Measurements from ENCODE around the gene NSRP1.
"Not testable (repeated sequence)": the region's sequence is repeated elsewhere in the genome, so short reads cannot be mapped to it uniquely, and the experiment has no call there.

NSRP1 gene

DNA sequence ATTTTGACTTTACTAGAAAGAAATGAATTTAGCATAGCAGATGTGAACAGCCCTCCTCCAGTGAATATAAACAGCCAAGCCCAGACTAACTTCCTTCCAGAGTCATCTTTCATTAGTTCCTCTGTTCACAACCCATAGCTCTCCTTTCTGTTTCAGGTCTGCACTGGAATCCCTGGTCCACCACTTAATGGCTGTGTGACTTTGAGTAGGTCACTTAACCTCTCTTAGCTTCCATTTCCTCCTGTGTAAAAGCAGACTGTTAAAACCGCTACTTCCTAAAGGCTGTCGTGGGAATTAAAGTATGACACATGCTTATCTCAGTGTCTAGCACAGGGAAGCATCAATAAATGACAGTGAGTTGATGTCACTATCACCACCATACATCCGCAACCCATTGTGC lies 111.4 kb downstream of the NSRP1 start:
- TF ChIP-seq, protein P1, sequence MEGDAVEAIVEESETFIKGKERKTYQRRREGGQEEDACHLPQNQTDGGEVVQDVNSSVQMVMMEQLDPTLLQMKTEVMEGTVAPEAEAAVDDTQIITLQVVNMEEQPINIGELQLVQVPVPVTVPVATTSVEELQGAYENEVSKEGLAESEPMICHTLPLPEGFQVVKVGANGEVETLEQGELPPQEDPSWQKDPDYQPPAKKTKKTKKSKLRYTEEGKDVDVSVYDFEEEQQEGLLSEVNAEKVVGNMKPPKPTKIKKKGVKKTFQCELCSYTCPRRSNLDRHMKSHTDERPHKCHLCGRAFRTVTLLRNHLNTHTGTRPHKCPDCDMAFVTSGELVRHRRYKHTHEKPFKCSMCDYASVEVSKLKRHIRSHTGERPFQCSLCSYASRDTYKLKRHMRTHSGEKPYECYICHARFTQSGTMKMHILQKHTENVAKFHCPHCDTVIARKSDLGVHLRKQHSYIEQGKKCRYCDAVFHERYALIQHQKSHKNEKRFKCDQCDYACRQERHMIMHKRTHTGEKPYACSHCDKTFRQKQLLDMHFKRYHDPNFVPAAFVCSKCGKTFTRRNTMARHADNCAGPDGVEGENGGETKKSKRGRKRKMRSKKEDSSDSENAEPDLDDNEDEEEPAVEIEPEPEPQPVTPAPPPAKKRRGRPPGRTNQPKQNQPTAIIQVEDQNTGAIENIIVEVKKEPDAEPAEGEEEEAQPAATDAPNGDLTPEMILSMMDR (IDR thresholded peaks at IDR 0.05; ENCODE audit: low read depth, low read length, missing control alignments), result no peak
- no peak for DNase-seq (ENCODE audit: extremely low read depth, low read depth)
- no peak overlapping the region for H3K4me3 ChIP-seq (replicated peaks; ENCODE audit: low read depth, low read length)

DNA sequence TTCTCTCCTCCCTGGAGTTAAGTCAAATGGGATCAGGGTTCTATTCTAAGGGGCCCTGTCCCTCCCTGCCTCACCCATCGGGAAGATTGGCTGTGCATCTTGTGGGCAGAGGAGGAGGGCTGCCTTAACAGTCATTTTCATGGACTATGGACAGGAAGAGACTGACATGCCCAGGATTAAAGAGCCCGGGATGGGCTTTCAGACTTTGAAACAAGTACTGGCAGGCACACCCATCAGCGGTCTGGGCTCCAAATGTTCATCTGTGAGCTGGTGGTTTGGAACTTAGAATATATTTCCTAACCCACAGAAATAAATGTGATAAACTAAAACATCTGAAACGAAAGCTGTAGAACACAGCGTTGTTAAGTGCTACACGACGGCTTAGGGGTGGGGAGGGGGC lies 112.4 kb downstream of the NSRP1 start:
- H3K4me3 ChIP-seq (replicated peaks; ENCODE audit: low read depth, low read length), result no peak overlapping the region
- TF ChIP-seq, protein P1 (IDR thresholded peaks at IDR 0.05; ENCODE audit: low read depth, low read length, missing control alignments), result no peak
- no peak for DNase-seq (ENCODE audit: extremely low read depth, low read depth)

DNA sequence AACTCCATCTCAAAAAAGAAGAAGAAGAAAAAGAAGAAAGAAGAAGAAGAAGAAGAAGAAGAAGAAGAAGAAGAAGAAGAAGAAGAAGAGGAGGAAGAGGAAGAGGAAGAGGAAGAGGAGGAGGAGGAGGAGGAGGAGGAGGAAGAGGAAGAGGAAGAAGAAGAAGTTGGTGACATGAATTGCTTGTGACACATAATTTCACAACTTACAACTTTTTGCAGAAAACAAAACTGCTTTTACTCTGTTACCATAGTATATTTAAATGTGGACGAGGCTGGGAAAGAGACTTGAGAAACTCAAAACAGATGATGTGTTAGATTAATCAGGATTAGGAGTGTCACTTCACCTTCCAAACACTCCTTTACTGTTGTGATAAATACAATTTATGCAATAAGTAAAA lies 113.4 kb downstream of the NSRP1 start:
- not testable (repeated sequence) for H3K4me3 ChIP-seq (replicated peaks; ENCODE audit: low read depth, low read length); DNase-seq (ENCODE audit: extremely low read depth, low read depth)

DNA sequence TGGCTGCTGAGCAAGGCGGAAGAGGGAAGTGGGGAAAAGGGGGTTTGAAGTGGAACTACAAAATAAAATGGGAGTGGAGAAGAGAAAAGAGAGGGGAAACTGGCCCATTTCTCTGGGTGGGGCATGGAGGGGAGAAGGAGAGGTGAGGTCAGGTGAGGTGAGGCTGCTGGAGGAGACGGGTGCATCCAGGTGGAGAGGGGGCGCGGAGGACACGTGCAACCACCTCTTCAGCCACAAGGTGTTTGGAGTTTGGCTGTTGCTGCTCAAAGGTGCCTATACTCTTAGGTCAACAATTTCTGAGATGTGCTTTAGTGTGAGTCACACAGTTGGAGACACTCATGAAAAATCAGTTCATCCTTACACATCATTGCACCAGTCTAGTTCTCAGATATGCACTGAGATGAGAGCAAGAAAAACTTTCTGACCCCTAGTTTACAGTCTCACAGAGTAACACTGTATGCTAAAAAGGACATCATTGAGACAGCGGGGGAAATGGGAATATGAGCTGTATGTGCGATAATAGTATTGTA lies 114.0 kb downstream of the NSRP1 start:
- no peak for DNase-seq (ENCODE audit: extremely low read depth, low read depth)
- TF ChIP-seq, protein P1 (IDR thresholded peaks at IDR 0.05; ENCODE audit: low read depth, low read length, missing control alignments), result no peak
- H3K4me3 ChIP-seq (replicated peaks; ENCODE audit: low read depth, low read length), result no peak overlapping the region

DNA sequence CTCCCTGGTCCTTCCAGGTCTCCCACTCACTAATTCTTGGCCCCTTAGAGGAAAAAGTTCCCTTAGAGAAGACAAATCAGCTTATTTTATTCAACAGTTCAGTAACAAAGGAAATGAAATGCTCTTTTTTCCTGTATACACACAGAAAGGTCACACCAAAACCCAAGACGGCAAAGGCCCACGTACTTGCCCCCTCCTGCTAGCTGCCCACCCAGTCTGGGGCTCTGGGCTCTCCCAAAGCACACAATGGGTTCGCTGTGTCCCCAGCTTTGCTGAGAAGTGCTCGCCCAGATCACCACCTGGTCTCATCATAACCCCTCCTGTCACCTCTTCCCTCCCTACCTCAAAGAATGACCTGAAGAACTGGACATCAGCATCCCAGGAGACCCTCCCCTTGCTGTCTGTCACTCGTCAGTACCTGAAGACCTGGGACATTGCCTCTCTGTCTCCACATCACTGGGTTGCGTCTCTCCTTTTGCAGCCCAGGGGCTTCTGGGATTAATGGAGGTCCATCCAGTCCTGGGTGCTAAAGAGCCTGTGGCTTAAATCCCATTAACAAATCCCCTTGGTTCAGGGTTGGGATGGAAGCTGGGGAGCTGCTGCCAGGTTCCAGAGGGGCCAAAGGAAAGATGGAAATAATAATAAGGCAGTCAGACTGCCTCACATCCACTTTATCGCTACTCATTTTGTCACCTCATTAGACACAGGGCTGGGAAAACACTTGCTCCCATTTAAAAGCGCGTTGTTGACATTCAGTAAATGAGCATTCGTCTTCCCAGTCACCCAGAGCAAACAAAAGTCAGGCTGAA lies 115.6 kb downstream of the NSRP1 start:
- no peak overlapping the region for H3K4me3 ChIP-seq (replicated peaks; ENCODE audit: low read depth, low read length)
- TF ChIP-seq, protein P1 (IDR thresholded peaks at IDR 0.05; ENCODE audit: low read depth, low read length, missing control alignments), result no peak
- no peak for DNase-seq (ENCODE audit: extremely low read depth, low read depth)

DNA sequence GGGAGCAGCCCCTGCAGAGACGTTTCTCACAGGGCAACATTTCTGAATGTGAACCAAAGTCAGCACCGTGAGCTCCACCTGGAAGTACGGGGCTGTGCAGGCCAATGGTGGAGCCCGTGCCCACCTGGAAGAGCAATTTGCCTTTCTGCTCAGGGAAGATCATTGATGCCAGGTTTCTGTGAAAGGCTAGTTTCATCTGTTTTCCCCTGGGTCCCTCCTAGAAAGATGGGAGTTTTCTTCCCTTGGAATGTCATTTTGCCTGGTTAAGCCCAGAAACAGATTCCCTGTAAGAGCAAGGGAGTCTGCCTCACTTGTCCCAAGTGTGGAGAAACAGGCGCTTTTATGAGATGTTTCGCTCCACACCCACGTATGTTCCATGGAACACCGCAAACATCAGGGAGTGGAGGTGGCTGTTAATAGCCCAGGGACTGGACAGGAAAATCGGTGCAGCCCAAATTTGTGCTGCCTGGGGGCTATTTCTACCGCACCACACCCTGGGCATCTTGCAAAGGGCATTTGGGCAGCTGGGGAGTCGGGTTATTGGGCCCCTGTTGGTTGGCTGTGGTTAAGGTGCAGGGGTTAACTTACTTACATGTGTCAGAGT lies 116.3 kb downstream of the NSRP1 start:
- TF ChIP-seq, protein P1 (IDR thresholded peaks at IDR 0.05; ENCODE audit: low read depth, low read length, missing control alignments), result no peak
- no peak overlapping the region for H3K4me3 ChIP-seq (replicated peaks; ENCODE audit: low read depth, low read length)
- no peak for DNase-seq (ENCODE audit: extremely low read depth, low read depth)

DNA sequence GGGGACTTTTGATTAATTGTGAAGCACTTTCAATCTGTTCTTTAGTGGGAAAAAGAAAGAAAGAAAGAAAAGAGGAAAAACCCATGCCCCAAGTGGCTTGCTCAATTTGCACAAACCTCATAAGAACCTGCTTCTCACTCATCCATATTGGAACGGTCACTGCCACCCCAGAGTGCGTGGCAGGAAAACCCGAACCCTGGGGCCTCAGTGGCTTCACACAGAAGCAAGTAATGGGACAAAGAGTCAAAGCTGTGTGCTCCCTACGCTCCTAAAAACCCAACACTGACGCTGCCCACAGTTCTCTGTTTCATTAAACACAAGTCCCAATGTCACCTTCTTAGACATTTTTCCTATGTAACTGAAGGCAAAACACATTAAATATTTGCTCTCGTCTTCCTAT lies 117.7 kb downstream of the NSRP1 start:
- no peak overlapping the region for H3K4me3 ChIP-seq (replicated peaks; ENCODE audit: low read depth, low read length)
- TF ChIP-seq, protein P1 (IDR thresholded peaks at IDR 0.05; ENCODE audit: low read depth, low read length, missing control alignments), result no peak
- DNase-seq (ENCODE audit: extremely low read depth, low read depth), result no peak
